Hematopoietic multipotent progenitor cell (in vitro differentiated cells): ENCODE measurements around the gene TOMT. TPM values are rescaled to one million over a fixed set of nuclear protein-coding genes. Genes with fewer than 3 reads are reported as not detected.

Experiments
- DNase-seq, 3 donors: peaks; one replicate each; pipeline ENCODE4 v3.0.0-alpha.2; 2011 to 2015; ENCODE audit warnings: low read depth in 2 of 3, low spot score in 2 of 3
- total RNA-seq: library from RNA; depleted of rRNA; stranded (reverse); fragments of >200 nt; gene quantifications from one replicate; pipeline ENCODE4 v1.2.3, GENCODE V29; 2012

TOMT gene, protein sequence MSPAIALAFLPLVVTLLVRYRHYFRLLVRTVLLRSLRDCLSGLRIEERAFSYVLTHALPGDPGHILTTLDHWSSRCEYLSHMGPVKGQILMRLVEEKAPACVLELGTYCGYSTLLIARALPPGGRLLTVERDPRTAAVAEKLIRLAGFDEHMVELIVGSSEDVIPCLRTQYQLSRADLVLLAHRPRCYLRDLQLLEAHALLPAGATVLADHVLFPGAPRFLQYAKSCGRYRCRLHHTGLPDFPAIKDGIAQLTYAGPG
- not detected for total RNA-seq

DNA sequence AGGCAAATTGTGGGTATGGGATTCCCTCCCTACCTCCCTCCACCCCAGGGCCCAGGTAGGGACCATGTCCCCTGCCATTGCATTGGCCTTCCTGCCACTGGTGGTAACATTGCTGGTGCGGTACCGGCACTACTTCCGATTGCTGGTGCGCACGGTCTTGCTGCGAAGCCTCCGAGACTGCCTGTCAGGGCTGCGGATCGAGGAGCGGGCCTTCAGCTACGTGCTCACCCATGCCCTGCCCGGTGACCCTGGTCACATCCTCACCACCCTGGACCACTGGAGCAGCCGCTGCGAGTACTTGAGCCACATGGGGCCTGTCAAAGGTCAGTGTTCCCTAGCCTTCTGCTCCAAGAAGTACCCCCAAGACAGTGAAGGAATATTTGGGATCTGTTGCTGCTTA lies at the start of gene TOMT:
Gene TOMT (plus strand): TSS at position 37 of the 400 bp plus-strand sequence. CDS start 28 bp downstream, at position 65.
- DNase-seq: no peak

DNA sequence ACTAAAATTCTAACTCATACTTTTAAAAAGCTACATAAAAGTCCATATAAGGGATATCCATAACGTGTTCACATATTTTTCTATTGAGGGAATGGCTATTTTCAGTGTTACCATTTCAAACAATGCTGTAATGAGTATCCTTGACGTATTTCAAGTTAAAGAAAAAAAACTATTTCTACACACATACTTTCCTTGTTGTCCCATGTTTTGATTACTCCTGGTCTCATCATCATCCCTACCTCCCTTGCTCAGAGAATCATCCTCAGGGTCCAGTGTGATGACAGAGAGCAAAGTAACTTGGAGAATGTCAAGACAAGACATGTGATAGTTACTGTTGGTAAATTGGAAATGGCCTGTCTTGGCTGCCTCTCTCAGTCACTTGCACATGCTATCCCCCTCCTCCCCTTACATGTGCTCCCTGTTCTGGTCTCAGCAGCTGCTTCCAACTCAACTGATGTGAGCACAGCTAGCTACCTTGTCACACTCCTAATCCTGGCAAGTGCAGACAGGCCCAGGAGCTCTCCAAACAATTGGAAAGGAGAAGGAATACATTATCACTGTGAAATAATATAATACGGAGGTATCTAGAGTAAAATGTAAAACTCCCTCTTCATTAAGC lies 47.2 kb upstream of the TOMT start:
- no peak for DNase-seq

DNA sequence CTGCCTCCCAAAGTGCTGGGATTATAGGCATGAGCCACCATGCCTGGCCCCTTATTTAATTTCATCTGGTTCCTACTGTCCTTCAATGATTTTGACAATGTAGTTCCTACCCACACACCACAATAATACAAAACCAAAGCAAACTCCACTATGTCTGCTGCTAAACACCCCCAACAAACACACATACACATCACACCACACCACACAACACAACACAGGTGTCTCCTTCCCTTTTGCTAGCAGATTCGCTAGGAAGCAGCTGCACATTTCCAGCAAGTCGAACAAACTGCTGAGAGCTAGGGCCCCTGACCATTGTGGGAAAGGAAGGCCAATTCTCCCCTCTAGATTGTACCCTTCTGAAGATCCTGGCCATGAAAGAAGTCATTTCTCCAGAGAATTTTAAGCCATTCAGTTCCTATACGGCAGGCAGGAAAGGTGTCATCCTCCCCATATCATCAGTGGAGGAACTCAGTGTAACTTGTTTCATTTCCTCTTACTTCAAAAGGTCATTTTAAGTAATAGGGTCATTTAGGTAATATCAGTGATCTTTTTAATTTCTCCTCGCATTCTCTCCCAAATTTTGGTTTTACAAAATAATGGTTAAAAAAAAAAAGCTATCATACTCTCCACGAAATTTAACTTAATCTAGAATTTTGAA lies 43.9 kb upstream of the TOMT start:
- no peak for DNase-seq

DNA sequence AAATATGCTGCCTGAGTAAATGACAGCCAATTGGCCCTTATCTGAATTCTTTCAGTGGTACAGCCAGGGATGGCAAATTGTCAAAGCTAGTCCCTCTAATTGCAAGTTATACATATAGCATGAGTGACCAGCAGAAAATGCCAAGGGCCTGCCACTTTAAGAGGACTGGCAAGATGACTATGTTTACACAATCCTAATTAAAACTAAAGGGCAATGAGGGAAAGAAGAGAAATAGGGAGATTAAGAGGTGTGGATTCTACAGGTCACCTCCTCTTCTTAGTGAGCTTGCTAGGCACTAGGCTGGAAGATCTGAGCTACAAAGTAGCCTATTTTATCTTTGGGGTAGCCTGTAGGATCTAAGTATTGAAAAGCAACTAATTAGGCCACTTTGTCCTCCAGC lies 38.9 kb upstream of the TOMT start:
- DNase-seq: no peak

DNA sequence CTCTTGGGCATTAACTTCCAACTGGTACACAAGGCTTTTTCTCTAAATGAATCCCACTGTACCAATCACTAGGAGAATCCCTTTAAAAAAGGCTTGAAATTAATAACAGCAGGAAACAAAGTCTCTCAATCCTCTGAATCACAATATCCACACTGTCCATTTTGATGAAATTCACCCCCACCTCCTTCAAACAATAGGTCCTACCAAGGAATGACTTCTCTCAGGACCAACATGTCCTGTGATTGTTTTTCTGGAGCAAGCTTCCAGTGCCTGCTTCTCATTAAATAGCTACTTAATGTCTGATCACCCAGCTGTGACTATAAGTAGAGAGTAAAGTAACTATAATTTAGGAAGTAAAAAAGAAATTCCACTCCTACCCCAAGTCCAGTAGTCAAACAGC lies 38.5 kb upstream of the TOMT start:
- no peak for DNase-seq

DNA sequence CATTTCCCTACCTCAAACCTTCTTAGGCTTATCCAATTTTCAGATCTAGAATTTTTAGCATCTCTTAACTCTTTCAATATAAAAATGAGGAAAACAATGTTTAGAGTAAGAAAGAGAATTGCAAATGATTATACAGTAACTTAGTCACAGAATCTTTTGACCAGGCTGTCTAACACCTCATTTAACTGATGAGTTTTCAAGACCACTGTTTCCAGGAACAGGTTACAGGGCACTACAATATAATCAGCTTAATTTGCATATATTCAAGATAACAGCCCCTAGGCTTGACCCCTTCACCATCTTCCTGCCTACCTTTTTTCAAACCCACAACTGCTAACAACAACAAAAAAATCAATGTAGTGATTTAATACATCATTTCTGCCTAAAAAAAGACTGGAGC lies 38.0 kb upstream of the TOMT start:
- no peak for DNase-seq

DNA sequence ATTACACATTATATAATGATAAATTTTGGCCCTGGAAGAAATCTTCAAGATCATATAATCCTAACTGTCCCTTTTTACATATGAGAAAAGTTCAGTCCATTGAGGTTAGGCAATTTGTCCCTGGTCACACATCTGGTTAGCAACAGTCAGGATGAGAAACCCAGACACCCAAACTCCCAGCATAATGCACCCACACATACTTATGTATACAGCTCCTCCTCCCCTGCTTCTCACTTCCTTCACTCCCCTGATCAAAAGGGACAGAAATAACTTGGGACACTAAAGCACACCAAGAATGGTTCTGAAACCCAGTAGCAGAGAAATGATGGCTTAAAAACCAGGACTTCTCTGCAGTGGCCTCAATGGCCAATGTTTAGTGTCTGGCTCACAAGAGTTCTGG lies 36.5 kb upstream of the TOMT start:
- DNase-seq: no peak

DNA sequence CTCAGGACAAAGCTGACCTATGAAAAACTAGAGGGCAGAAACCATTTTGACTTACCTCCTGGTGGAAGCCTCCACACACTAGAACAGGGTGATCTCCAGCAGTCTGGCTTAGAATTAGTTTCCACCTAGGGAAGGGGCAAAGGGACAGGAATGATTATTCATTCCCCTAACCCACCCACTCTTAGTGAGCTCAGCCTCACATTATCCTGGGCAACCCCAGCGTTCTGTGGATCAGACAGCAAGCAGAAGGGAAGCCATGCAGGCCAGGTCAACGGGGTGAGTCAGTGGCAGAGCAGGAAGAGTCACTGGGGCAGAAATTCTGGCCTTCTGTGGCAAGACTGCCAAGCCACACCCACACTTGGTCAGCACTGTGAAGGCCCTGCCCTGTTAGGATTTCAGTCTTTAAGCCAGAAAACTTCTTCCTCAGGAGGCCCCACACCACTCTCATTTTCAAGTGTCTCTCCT lies 35.9 kb upstream of the TOMT start:
- DNase-seq: no peak

DNA sequence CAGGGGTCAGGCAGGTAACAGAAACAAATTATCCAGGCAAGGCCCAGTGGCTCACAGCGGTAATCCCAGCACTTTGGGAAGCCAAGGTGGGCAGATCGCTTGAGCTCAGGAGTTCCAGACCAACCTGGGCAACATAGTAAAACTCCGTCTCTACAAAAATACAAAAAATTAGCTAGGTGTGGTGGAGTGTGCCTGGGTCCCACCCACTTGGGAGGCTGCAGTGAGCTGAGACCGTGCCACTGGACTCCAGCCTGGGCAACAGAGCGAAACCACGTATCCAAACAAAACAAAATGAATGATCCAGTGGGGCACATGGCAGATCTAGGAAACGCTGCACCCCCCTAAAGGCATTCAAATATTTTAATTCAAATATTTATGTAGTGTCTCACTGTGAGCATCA lies 35.2 kb upstream of the TOMT start:
- DNase-seq: no peak

DNA sequence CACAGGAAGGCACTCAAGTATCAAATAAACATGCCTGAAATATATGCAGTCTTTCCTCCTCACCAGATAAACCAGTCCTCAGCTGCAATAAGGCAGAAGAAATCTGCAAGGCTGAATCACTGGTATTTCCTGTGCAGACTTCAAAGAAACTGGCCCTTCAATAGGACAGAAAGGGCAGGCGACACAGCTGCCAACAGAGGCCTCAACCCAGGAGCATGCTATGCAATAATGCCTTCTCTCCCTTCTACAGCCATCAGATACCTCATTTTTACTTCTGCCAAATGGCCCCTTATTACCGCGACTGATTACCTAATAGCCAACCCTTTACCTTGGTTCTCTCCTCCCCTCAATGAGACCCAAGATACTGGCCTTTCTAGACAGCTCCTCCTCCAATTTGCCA lies 33.4 kb upstream of the TOMT start:
- DNase-seq: no peak

DNA sequence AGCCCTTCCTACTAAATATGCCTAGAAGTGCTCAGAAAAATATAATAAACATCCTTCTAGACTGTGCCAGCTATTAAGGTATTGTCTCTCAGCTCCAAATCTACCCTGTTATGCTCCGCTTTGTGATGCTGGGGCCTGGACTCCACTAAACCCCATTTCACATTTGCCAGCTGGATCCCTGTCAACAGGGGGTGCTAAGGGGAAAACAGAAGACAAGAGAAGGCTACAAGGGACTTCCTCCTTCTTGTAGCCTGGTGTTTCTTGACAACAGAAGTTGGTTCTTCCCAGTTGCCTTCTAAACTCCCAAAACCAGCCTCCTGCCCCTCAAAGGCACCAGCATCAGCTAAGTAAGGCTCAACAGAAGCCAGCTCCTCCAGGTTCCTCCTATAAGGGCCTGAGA lies 30.6 kb upstream of the TOMT start:
- DNase-seq: peak in 2 of 3 donors; percentile 73 to 83

DNA sequence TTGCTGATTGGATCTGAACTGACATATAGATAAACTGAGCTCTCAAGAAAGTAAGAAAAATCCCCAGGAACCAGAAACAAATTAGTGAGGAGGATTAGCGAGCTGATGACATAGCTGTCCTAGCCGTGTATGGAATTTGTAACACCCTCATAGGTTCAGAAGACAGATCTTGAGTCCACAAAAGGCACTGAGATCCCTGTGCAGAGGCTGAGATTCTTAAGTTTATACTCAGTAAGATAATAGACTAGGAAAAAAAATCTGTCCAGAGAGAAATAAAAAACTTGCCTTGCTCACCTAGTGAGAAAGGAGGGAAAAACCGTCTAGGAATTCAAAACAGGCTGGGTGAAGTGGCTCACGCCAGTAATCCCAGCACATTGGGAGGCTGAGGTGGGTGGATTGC lies 30.0 kb upstream of the TOMT start:
- DNase-seq: no peak

DNA sequence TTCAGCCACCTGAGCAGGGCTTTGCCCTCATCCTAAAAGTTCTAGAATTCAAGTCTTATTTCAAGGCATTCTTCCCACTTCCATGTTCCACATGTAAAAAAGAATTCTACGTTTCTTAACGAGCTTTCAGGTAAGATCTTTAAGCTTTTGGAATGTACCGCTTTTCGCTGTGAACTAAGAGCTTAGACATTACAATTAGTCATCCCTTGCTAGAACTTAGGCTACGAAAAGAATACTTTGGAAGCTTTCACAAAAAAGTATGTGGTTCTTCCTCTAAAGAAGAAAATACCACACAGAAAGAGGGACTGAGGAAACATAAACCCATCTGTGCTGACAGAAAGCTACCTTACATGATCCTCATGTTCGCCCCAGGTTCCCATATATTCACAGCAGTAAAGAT lies 27.2 kb upstream of the TOMT start:
- no peak for DNase-seq

DNA sequence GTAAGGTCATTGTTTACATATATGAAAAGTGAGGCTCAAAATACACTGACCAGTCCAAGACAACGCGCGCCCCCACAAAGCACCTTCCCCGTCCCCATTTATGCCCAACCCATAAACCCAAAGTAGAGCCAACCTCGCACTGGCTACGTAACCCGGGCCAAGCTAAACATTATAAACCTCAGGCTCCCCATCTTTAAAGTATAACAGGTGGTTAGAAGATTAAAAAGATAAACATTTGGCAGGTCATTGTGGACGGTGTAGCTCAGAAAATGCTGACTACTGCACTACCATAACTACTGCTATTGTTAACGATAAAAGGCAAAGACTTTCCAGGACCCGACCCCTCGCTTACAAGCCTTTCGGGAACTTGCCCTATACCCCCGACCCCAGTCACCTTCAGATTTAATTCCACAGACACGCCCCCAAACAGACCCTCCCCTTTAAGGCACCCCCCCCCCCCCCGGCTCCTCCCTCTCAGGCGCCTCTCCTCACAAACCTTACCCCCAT lies 25.9 kb upstream of the TOMT start:
- DNase-seq: peak in 1 of 3 donors; percentile 13

DNA sequence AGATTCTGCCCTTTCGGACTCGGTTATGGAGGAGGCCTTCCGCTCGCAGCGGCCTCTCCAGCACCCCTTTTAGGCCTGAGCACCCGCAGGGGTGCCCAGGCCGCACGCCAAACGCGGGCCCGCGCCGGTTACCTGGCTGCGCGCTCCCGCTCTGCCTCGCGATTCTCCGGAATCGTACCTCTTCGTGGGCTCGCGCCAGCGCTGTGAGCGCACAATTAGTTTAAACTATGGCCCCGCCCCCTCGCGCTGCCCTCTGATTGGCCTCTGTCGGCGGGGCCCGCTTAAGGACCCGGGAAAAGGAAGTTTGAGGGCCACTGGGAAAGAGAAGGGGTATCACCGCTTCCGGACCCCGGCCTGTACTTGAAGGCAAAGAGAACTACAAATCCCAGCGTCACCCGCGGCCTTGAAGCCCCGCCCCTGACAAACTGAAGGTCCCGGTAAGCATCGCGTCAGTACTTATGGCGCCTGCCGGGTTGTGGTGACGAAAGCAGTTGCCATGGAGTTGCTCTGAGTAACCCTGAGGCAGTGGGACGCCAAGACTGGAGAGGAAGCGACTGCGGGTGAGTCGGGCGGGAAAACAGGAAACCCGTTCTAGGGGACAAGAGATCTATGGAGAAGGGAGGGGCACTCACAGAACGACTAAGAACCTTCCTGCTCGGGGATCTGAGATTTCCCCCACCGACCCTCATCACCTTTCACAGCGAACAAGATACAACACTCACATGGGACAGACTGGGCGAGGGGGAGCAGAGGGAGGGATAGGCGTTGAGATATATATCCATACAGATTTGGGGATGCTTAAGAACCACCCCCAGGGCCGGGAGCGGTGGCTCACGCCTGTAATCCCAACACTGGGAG lies 25.2 kb upstream of the TOMT start, which contains the start of the genes LRRC51 and NUMA1:
Gene LRRC51 (plus strand): TSS at position 525 of the 858 bp plus-strand sequence. CDS start 8,234 bp downstream, outside the sequence.
Gene NUMA1 (minus strand): TSS at position 217 of the 858 bp plus-strand sequence. CDS start 44,599 bp downstream, outside the sequence.
- DNase-seq: peak; percentile 95 to 100 (median 100)

DNA sequence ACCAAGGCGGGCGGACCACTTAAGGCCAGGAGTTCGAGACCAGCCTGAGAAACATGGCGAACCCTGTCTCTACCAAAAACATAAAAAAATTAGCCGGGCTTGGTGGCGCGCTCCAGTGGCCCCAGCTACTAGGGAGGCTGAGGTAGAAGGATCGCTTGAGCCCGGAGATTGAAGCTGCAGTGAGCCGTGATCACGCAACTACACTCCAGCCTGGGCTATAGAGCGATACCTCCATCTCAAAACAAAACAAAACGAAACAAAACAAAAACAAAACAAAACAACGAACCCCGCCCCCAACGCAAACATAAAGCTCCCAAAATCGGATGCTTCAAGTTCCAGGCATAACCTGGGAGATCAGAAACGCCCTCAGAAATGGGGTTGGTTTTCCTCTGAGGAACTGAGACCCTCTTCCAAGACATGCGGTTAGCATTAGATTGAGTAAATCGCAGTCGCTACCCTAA lies 24.5 kb upstream of the TOMT start:
- DNase-seq: no peak

DNA sequence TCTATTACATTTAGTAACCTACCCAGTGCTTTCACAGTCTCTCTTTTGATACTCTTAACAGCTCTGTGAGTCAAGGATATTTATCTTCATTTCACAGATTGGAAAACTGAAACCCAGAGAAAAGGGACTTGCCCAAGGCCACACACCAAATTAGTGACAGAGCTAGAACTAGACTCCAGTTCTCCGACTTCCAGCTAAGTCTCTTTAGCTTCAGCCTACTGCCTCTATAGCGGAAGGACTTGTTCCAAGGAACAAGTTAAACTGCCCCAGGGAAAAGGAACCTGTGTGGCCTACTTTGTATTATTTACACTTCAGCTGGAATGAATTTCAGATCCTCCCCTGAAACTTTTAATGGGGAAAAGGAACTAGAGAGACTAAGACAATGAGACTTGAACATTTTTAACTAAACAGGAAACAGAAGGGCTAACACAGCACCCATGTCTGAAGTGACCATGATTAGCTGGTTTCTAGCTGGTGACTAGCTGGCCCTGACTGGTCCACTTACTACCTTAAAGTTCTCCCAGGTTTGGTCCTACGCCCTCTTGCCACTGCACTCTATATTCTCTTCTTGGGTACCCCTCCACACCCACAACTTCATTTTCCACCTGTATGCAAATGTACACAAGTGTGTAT lies 23.8 kb upstream of the TOMT start:
- peak in 1 of 3 donors; percentile 16 for DNase-seq

DNA sequence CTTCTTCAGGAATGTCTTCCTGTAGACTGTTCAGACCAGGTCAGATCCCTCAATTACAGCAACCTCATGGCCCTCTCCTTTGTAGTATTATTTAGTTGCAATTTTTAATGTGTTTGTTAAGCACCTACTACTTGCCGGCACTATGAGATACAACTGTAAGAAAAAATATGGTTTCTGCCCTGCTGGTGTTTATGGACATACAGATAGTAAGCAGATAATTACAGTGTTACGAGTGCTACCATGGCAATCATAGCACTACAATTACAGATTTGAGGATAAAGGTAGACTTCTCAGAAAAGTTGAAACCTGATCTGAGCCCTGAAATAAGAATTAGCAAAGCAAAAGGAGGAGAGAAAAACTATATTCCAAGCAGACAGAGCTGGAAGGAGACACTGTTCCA lies 22.3 kb upstream of the TOMT start:
- no peak for DNase-seq

DNA sequence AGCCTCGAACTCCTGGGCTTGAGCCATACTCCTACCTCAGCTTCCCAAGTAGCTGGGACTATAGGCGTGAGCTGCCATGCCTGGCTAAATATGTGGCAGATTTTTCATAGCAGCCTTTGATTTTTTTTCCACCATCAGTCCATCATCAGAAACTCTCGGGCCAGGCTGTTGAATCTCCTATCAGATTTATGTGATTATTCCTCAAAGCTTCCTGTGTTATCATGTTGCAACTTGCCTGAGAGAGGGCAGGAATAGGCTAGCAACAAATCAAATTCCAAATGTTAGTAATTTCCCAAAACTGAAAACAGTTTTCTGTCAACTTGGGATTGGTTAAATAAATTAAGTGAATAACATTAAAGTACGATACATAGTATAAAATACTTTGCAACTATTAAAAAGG lies 21.6 kb upstream of the TOMT start:
- DNase-seq: no peak

DNA sequence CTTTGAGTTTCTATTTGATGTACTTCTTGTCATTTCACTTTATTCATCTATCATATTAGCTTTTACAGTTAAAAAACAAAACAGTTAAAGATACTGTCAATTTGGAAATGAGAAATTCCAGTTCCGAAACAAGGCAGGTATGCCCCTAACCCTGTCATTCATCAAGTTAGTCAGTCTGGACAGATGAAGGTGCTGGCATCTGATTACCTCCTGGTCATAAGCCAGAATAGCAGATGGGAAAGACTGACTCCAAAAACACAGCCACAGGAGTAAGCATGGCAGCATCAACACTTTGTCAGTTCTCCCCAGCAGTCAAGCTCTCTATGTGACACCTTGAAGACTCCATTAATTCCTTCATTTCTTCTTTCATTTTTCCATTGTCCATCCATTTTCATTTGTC lies 20.8 kb upstream of the TOMT start:
- DNase-seq: no peak
